Body of pancreas (tissue), 4 donors: ENCODE measurements around the gene ZSWIM7. TPM values are rescaled to one million over a fixed set of nuclear protein-coding genes. Genes with fewer than 3 reads are reported as not detected.

Source experiments
- ATAC-seq: fragments of 150-250 bp; one replicate; pipeline ENCODE4 v1.9.1; 2016
- DNase-seq, 4 donors: peaks; one replicate each; pipeline ENCODE4 v3.0.0-alpha.2; 2019
- H3K27ac ChIP-seq, 4 donors: fragments of 200-600 bp; sonication (generic); 1 replicate in 3 of 4; 2 replicates in 1 of 4; pipeline versions ENCODE4 v1.5.1 to v1.6.1; 2016 to 2019; ENCODE audit warnings: mild to moderate bottlenecking in 1 of 4, mixed read lengths in 1 of 4, moderate library complexity in 1 of 4
- H3K27me3 ChIP-seq, 2 donors: fragments of 200-600 bp; sonication (generic); one replicate each; pipeline ENCODE4 v1.6.0; 2016; ENCODE audit warnings: mild to moderate bottlenecking in 1 of 2
- H3K36me3 ChIP-seq, 2 donors: fragments of 200-600 bp; sonication (generic); replicated peaks in 1 of 2; 2 replicates each; pipeline ENCODE4 v1.5.1; 2016; ENCODE audit warnings: low read depth in 2 of 2; ENCODE audit not compliant: insufficient read depth in 1 of 2
- H3K4me1 ChIP-seq: fragments of 200-600 bp; sonication (generic); one replicate; pipeline ENCODE4 v1.6.0; 2016
- H3K4me3 ChIP-seq, 2 donors: fragments of 200-600 bp; sonication (generic); 1 replicate in 1 of 2; 2 replicates in 1 of 2; pipeline ENCODE4 v1.5.1; 2016 to 2019
- H3K9me3 ChIP-seq, 3 donors: fragments of 200-600 bp; sonication (generic); 1 replicate in 2 of 3; 2 replicates in 1 of 3; pipeline ENCODE4 v1.5.1; 2016
- POLR2A ChIP-seq, 3 donors: fragments of 450-650 bp; IDR thresholded peaks; one replicate each; pipeline ENCODE4 v1.6.1; 2016; ENCODE audit warnings: antibody characterized with exemption in 3 of 3, mild to moderate bottlenecking in 2 of 3
- whole genome bisulfite sequencing, 2 donors: methylation state at CpG; one replicate each; pipeline ENCODE4 v1.1.5; 2017; 5-methylcytosine and 5-hydroxymethylcytosine counted together
- intact Hi-C: fragments of 100-400 bp; cut with DNase I; formaldehyde crosslinking; loops from one replicate; pipeline ENCODE4 v1.15.1; 2023
- total RNA-seq, 2 donors: library from RNA; depleted of rRNA; stranded (reverse); fragments of >200 nt; gene quantifications; one replicate each; pipeline ENCODE4 v1.1.0, GENCODE V29; 2016
- TF ChIP-seq, protein P1 (sequence below), 7 experiments: fragments of 450-650 bp in 4 of 7; fragments of 200-600 bp in 3 of 7; sonication (generic) in 3 of 7; IDR thresholded peaks; one replicate each; pipeline ENCODE4 v1.5.1; 2016 to 2019; ENCODE audit warnings: antibody characterized with exemption in 7 of 7

ZSWIM7 gene
- total RNA-seq, 2 donors from 2014 or later = 18.2 to 18.8 TPM

- intact Hi-C loops = no loop called here
- H3K9me3 ChIP-seq = no peaks in the 10 kb centered on the region
- WGBS, 2 donors = 18 to 26% methylated on average over 4 of the region's 4 CpGs
- H3K36me3 ChIP-seq = peaks cover 8 to 13% of the 10 kb centered on the region in 2 donors
- no peak overlapping the region for H3K4me3 ChIP-seq
- TF ChIP-seq, protein P1, sequence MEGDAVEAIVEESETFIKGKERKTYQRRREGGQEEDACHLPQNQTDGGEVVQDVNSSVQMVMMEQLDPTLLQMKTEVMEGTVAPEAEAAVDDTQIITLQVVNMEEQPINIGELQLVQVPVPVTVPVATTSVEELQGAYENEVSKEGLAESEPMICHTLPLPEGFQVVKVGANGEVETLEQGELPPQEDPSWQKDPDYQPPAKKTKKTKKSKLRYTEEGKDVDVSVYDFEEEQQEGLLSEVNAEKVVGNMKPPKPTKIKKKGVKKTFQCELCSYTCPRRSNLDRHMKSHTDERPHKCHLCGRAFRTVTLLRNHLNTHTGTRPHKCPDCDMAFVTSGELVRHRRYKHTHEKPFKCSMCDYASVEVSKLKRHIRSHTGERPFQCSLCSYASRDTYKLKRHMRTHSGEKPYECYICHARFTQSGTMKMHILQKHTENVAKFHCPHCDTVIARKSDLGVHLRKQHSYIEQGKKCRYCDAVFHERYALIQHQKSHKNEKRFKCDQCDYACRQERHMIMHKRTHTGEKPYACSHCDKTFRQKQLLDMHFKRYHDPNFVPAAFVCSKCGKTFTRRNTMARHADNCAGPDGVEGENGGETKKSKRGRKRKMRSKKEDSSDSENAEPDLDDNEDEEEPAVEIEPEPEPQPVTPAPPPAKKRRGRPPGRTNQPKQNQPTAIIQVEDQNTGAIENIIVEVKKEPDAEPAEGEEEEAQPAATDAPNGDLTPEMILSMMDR (IDR thresholded peaks at IDR 0.05) = no peak
- TF ChIP-seq POLR2A (IDR thresholded peaks at IDR 0.05) = no peak
- ATAC-seq (peak; percentile 95), DNase-seq (peak; percentile 71 to 88 (median 84))
- peaks cover 27% of the 10 kb centered on the region for H3K4me1 ChIP-seq
- H3K27me3 ChIP-seq = no peaks in the 10 kb centered on the region
- peak overlapping the region in 3 of 4 donors; percentile 72 to 92 (median 75) for H3K27ac ChIP-seq
Measured at GRCh38 chr17:16040710-16041251, 41.3 kb upstream of the ZSWIM7 start.

DNA sequence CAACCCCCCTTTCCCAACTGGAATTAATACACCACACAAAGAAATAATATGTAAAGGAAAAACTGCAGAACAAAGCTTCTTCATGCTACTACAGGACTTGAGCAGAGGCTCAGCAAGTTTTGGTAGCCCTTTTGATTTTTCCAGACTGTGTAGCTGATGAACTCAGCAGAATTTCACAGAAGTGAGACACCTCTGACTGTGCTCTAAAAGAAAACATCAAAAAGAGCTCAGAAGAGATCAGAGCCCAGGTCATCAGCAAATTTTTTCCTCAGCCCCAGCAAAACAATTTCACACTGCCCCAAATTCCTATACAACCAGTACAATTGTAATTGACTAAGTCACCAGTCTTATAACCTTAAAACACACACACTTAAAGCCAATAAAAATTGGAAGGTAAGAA lies 38.1 kb upstream of the ZSWIM7 start:
- TF ChIP-seq POLR2A (IDR thresholded peaks at IDR 0.05) = no peak
- TF ChIP-seq, protein P1 (IDR thresholded peaks at IDR 0.05) = no peak
- no peak for ATAC-seq
- H3K36me3 ChIP-seq = peaks cover 10 to 16% of the 10 kb centered on the region in 2 donors

GRCh38 chr17:16036261-16036660 lies 36.8 kb upstream of the ZSWIM7 start:
- H3K36me3 ChIP-seq = peaks cover 11 to 27% of the 10 kb centered on the region in 2 donors
- WGBS, 2 donors = 82 to 94% methylated on average over 2 of the region's 2 CpGs

More for the DNA sequence above, 38.1 kb upstream of the ZSWIM7 start:
- Histone ChIP-seq H3K27me3 (no peaks in the 10 kb centered on the region), H3K9me3 (no peaks in the 10 kb centered on the region), H3K4me1 (peaks cover 24% of the 10 kb centered on the region), H3K27ac (peak overlapping the region in 1 of 4 donors; percentile 22), H3K4me3 (no peak overlapping the region)
- intact Hi-C loops = no loop called here
- DNase-seq = no peak

GRCh38 chr17:16033729-16034349 lies 34.3 kb upstream of the ZSWIM7 start:
- intact Hi-C loops = no loop called here
- Histone ChIP-seq H3K9me3 (no peaks in the 10 kb centered on the region), H3K4me3 (no peak overlapping the region), H3K27me3 (no peaks in the 10 kb centered on the region), H3K36me3 (peaks cover 5 to 35% of the 10 kb centered on the region in 2 donors), H3K27ac (no peak overlapping the region), H3K4me1 (no peaks in the 10 kb centered on the region)
- 92 to 95% methylated on average over 7 of the region's 7 CpGs for WGBS, 2 donors
- ATAC-seq (no peak), DNase-seq (no peak)
- TF ChIP-seq POLR2A (IDR thresholded peaks at IDR 0.05) = no peak
- TF ChIP-seq, protein P1 (IDR thresholded peaks at IDR 0.05) = no peak

More at GRCh38 chr17:16036261-16036660, 36.8 kb upstream of the ZSWIM7 start:
- Histone ChIP-seq H3K9me3 (no peaks in the 10 kb centered on the region), H3K4me1 (peaks cover 13% of the 10 kb centered on the region), H3K4me3 (no peak overlapping the region), H3K27ac (no peak overlapping the region), H3K27me3 (no peaks in the 10 kb centered on the region)
- intact Hi-C loops = no loop called here
- TF ChIP-seq, protein P1 (IDR thresholded peaks at IDR 0.05) = no peak
- TF ChIP-seq POLR2A (IDR thresholded peaks at IDR 0.05) = no peak
- DNase-seq = no peak
- no peak for ATAC-seq
